Measurements from ENCODE around the gene MITF. TPM values are rescaled to one million over a fixed set of nuclear protein-coding genes. Genes with fewer than 3 reads are reported as not detected.

Gene MITF
- total RNA-seq, 2 donors from 2014 or later = 9.3 to 12.2 TPM

DNA sequence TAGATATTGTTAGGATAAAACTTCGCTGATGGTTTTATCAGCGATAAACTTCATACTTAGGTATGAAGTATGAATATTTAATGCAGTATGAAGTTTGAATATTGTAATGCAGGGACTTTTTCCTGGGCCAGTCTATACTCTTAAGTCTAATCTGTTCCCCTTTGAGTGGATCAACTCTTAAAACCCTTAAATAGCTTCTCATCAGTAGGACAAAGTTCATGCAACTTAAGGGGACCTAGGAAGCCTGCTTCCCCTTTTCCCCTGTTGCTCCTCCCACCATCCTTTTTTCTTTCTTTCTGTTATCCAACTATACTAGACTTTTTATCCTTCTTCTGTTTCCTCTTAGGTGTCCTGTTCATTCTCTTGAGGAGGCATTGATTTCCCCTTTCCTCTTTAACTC lies 78.7 kb downstream of the MITF start:
- intact Hi-C loops (cut with DNase I) = no loop called here
- H3K4me3 ChIP-seq = no peak overlapping the region
- 96 to 97% methylated on average over 2 of the region's 2 CpGs for WGBS, 2 donors
- no peak overlapping the region for H3K27ac ChIP-seq
- no peaks in the 10 kb centered on the region for H3K36me3 ChIP-seq (replicated peaks in 1 of 2; ENCODE audit: insufficient read depth in 1 of 2, low read depth in 2 of 2)
- DNase-seq (no peak), ATAC-seq (no peak)
- H3K4me1 ChIP-seq = no peaks in the 10 kb centered on the region
- H3K27me3 ChIP-seq = no peaks in the 10 kb centered on the region
- H3K9me3 ChIP-seq = no peaks in the 10 kb centered on the region
- TF ChIP-seq, protein P1, sequence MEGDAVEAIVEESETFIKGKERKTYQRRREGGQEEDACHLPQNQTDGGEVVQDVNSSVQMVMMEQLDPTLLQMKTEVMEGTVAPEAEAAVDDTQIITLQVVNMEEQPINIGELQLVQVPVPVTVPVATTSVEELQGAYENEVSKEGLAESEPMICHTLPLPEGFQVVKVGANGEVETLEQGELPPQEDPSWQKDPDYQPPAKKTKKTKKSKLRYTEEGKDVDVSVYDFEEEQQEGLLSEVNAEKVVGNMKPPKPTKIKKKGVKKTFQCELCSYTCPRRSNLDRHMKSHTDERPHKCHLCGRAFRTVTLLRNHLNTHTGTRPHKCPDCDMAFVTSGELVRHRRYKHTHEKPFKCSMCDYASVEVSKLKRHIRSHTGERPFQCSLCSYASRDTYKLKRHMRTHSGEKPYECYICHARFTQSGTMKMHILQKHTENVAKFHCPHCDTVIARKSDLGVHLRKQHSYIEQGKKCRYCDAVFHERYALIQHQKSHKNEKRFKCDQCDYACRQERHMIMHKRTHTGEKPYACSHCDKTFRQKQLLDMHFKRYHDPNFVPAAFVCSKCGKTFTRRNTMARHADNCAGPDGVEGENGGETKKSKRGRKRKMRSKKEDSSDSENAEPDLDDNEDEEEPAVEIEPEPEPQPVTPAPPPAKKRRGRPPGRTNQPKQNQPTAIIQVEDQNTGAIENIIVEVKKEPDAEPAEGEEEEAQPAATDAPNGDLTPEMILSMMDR (IDR thresholded peaks at IDR 0.05) = no peak

DNA sequence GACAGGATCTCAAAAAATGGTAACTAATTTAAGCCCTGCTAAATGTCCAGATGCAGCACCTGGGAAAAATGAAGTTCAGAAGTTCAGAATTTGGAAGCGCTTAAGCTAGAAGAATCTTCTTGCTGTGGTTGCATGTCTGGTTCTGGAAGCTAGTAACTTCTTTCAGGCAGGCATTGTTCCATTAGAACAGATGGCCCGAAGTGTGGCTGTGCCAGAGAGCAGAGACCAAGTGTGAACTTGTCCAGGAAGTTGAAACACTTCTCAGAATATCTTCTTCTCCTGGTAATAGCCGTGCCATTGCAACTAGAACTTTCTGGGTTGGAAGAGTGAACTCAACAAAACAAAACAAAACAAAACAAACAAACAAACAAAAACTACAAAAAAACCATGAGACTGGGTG lies 80.0 kb downstream of the MITF start:
- ATAC-seq (no peak), DNase-seq (peak in 1 of 4 donors; percentile 33)
- Histone ChIP-seq H3K27me3 (no peaks in the 10 kb centered on the region), H3K4me1 (no peaks in the 10 kb centered on the region), H3K27ac (no peak overlapping the region), H3K36me3 (replicated peaks in 1 of 2; ENCODE audit: insufficient read depth in 1 of 2, low read depth in 2 of 2) (no peaks in the 10 kb centered on the region), H3K9me3 (no peaks in the 10 kb centered on the region), H3K4me3 (no peak overlapping the region)
- TF ChIP-seq POLR2A (IDR thresholded peaks at IDR 0.05) = no peak
- TF ChIP-seq, protein P1 (IDR thresholded peaks at IDR 0.05) = no peak
- intact Hi-C loops (cut with DNase I) = no loop called here
- WGBS, 2 donors = 27 to 62% methylated on average over 3 of the region's 3 CpGs

DNA sequence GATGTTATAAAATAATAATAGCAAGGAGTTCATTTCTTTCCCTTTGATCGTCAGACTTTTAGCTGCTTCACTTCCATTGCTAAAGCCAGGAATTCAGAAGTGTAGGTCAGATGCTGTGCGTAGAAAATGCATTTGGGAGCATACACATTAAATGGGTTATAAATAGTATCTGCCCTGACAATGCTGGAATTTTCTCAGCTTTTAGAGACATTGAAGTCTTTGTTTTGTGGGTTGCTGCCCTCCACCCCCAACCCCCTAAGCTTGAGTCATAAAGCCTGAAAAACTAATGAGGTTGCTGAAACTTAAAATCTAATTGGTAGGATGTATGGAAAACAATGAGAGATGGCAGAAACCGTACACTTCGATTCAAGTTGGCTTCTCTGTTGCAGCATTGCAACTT lies 81.9 kb downstream of the MITF start:
- TF ChIP-seq, protein P1 (IDR thresholded peaks at IDR 0.05) = no peak
- TF ChIP-seq POLR2A (IDR thresholded peaks at IDR 0.05) = no peak
- intact Hi-C loops (cut with DNase I) = no loop called here
- no peaks in the 10 kb centered on the region for H3K36me3 ChIP-seq (replicated peaks in 1 of 2; ENCODE audit: insufficient read depth in 1 of 2, low read depth in 2 of 2)
- no peaks in the 10 kb centered on the region for H3K9me3 ChIP-seq
- no peak overlapping the region for H3K4me3 ChIP-seq
- no peak for DNase-seq
- no peaks in the 10 kb centered on the region for H3K27me3 ChIP-seq
- ATAC-seq = no peak
- WGBS, 2 donors = 83 to 90% methylated on average over 4 of the region's 4 CpGs
- H3K27ac ChIP-seq = no peak overlapping the region
- H3K4me1 ChIP-seq = no peaks in the 10 kb centered on the region

DNA sequence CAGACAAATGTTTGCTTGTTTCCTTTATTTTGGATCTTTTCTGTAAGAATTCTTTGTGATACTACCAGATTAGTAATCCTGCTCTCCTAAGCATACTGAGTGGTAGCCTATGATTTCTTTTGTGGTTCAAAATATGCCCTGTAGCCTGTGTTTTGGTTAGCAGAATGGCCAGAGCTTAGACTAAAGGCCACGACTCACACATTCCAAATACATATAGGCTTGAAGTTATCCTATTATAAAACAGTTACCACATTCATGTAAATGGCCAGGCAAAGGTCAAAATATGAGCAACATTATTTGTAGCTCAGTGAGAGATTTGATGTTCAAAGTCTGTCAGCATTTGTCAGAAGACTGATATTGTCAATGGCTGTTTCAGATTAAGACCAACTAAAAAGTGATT lies 84.5 kb downstream of the MITF start:
- Histone ChIP-seq H3K9me3 (no peaks in the 10 kb centered on the region), H3K4me1 (peaks cover 5% of the 10 kb centered on the region), H3K27me3 (no peaks in the 10 kb centered on the region), H3K4me3 (no peak overlapping the region), H3K36me3 (replicated peaks in 1 of 2; ENCODE audit: insufficient read depth in 1 of 2, low read depth in 2 of 2) (no peaks in the 10 kb centered on the region), H3K27ac (no peak overlapping the region)
- TF ChIP-seq, protein P1 (IDR thresholded peaks at IDR 0.05) = no peak
- no peak for TF ChIP-seq POLR2A (IDR thresholded peaks at IDR 0.05)
- intact Hi-C loops (cut with DNase I) = no loop called here
- 94 to 95% methylated on average over 1 of the region's 1 CpG for WGBS, 2 donors
- no peak for ATAC-seq
- no peak for DNase-seq

DNA sequence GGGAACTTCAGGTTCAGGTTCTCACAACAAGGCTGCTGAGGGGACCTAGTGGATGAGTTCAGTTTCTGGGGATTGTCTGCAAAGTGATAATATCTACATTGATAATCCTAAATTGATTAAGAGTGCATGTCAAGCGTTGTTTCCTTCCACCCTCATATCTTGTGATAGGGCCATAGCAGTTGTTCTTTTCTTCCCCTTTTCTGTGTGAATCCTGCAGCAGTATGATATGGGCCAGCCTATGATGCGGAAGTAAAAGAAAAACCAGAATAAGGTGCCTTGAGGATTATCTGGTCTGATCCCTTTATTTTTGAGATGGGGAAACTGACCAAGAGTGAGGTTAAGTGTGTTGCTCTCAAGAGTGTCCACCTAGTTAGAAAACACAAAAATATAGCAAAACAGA lies 86.2 kb downstream of the MITF start:
- Histone ChIP-seq H3K27ac (no peak overlapping the region), H3K36me3 (replicated peaks in 1 of 2; ENCODE audit: insufficient read depth in 1 of 2, low read depth in 2 of 2) (no peaks in the 10 kb centered on the region), H3K4me3 (no peak overlapping the region), H3K4me1 (peaks cover 5% of the 10 kb centered on the region), H3K9me3 (no peaks in the 10 kb centered on the region), H3K27me3 (no peaks in the 10 kb centered on the region)
- 83 to 98% methylated on average over 2 of the region's 2 CpGs for WGBS, 2 donors
- DNase-seq = no peak
- intact Hi-C loops (cut with DNase I) = no loop called here
- TF ChIP-seq, protein P1 (IDR thresholded peaks at IDR 0.05) = no peak
- TF ChIP-seq POLR2A (IDR thresholded peaks at IDR 0.05) = no peak
- ATAC-seq = no peak
